Fibroblast of gingiva (primary cell): Measurements from ENCODE around the gene NUDT6.
A peak's percentile ranks its signal among the peaks of the same experiment; 100 is the strongest.
"Not testable (repeated sequence)": the region's sequence is repeated elsewhere in the genome, so short reads cannot be mapped to it uniquely, and the experiment has no call there.

Experiments
- DNase-seq: peaks from one replicate; pipeline ENCODE4 v3.0.0-alpha.2; 2011; ENCODE audit warnings: low read depth

Gene NUDT6

GRCh38 chr4:122875949-122876348, 46.4 kb downstream of the NUDT6 start:
- DNase-seq, result no peak

- DNase-seq, result peak; percentile 77
Observed at GRCh38 chr4:122873821-122874593, 48.4 kb downstream of the NUDT6 start.

- DNase-seq, result no peak
Observed at GRCh38 chr4:122873146-122873545, 49.3 kb downstream of the NUDT6 start.

GRCh38 chr4:122868235-122868634, 54.2 kb downstream of the NUDT6 start:
- DNase-seq, result not testable (repeated sequence)

- peak; percentile 89 for DNase-seq
Observed at GRCh38 chr4:122865425-122865824, 57.0 kb downstream of the NUDT6 start.

- no peak for DNase-seq
Observed at GRCh38 chr4:122863639-122864038, 58.8 kb downstream of the NUDT6 start.

- DNase-seq, result no peak
Observed at GRCh38 chr4:122861172-122861943, 61.0 kb downstream of the NUDT6 start.

GRCh38 chr4:122858705-122859104, 63.7 kb downstream of the NUDT6 start:
- no peak for DNase-seq

GRCh38 chr4:122857160-122857559, 65.2 kb downstream of the NUDT6 start:
- DNase-seq, result no peak

- no peak for DNase-seq
Observed at GRCh38 chr4:122855353-122855890, 67.0 kb downstream of the NUDT6 start.

GRCh38 chr4:122854447-122855352, 67.7 kb downstream of the NUDT6 start:
- peak; percentile 62 for DNase-seq

GRCh38 chr4:122851568-122851967, 70.8 kb downstream of the NUDT6 start:
- no peak for DNase-seq

GRCh38 chr4:122849789-122850188, 72.6 kb downstream of the NUDT6 start:
- not testable (repeated sequence) for DNase-seq

GRCh38 chr4:122847931-122848330, 74.5 kb downstream of the NUDT6 start:
- no peak for DNase-seq

GRCh38 chr4:122845760-122846159, 76.6 kb downstream of the NUDT6 start:
- DNase-seq, result no peak

GRCh38 chr4:122845066-122845465, 77.3 kb downstream of the NUDT6 start:
- DNase-seq, result no peak

GRCh38 chr4:122844391-122844790, 78.0 kb downstream of the NUDT6 start:
- not testable (repeated sequence) for DNase-seq

- DNase-seq, result no peak
Observed at GRCh38 chr4:122842984-122843531, 79.3 kb downstream of the NUDT6 start.
